ENCODE data around the gene TUBB2A. TPM values are rescaled to one million over a fixed set of nuclear protein-coding genes. Genes with fewer than 3 reads are reported as not detected.

TUBB2A gene
- total and polyA plus RNA-seq, 2 of the 4 experiments (the other 2 are of a cell fraction), result 164 to 264 TPM

DNA sequence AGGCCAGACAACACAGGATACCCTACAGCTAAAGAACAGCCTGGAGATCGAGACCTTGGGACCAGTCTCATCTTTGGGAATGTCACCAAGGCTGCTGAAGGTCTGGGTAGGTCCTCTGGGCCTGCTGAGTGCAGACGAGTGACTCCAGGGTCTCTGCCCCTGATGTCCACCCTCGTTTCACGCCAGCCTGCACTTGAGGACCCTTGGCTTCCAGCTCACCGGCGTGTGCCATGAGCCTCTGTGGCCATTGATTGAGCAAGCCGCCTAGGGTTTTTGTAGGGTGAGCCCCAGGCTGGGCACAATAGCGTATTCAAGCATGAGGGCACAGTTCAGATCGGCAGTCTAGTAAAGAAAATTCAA lies 34.5 kb downstream of the TUBB2A start:
- WGBS, 2 experiments (ENCODE audit: extremely low coverage in 2 of 2, insufficient read length in 1 of 2), result 98% methylated on average over 5 of the region's 9 CpGs; no CpG with 5 or more reads in 1 of the 2 experiments

More for the DNA sequence above, 34.5 kb downstream of the TUBB2A start:
- Histone ChIP-seq H3K18ac (ENCODE audit: low read depth, low read length) (no peak overlapping the region), H3K4me1 (ENCODE audit: control insufficient read depth, insufficient read depth, low read length) (no peaks in the 10 kb centered on the region), H3K14ac (replicated peaks; ENCODE audit: low read depth, low read length) (no peak overlapping the region), H2BK20ac (ENCODE audit: low read depth, low read length) (no peak overlapping the region), H2BK15ac (ENCODE audit: low read depth, low read length) (no peak overlapping the region), H2AK9ac (replicated peaks; ENCODE audit: low read depth, low read length, poor library complexity) (no peak overlapping the region), H2AK5ac (ENCODE audit: low read depth, low read length) (no peak overlapping the region), H3K27me3 (ENCODE audit: control insufficient read depth, insufficient read depth, low read length) (no peaks in the 10 kb centered on the region), H3K56ac (ENCODE audit: extremely low read depth, insufficient read depth, low read length) (no peak overlapping the region), H3K4ac (ENCODE audit: low read depth, low read length) (no peak overlapping the region), H3K4me2 (ENCODE audit: low read depth, low read length) (no peak overlapping the region), H2AFZ (replicated peaks; ENCODE audit: low read length, poor library complexity) (no peak overlapping the region), H4K20me1 (ENCODE audit: insufficient read depth, low read length) (no peaks in the 10 kb centered on the region), H3K23ac (ENCODE audit: low read depth, low read length) (no peak overlapping the region), H3K79me1 (ENCODE audit: low read depth in 1 of 2, low read length in 2 of 2) (peaks cover 8 to 12% of the 10 kb centered on the region in 2 experiments), H3K9ac (ENCODE audit: low read depth, low read length) (no peak overlapping the region), H3K9me3 (ENCODE audit: control insufficient read depth, insufficient read depth, low read length) (no peaks in the 10 kb centered on the region), H2BK120ac (ENCODE audit: low read depth, low read length) (no peak overlapping the region), H2BK5ac (ENCODE audit: low read depth, low read length, poor library complexity, severe bottlenecking) (no peak overlapping the region), H3K4me3 (ENCODE audit: insufficient read depth, low read depth, low read length) (no peak overlapping the region), H4K5ac (ENCODE audit: low read depth, low read length) (no peak overlapping the region), H4K91ac (ENCODE audit: insufficient read depth, low read depth, low read length) (no peak overlapping the region), H3K36me3 (ENCODE audit: control insufficient read depth, insufficient read depth, low read length) (no peaks in the 10 kb centered on the region), H3K9me1 (ENCODE audit: insufficient read depth, low read length) (no peaks in the 10 kb centered on the region; the same call in 1 of the 2 replicates), H3K27ac (ENCODE audit: insufficient read depth, low read length) (no peak overlapping the region), H4K8ac (ENCODE audit: low read depth in 2 of 2, low read length in 2 of 2) (no peak overlapping the region)
- ATAC-seq (ENCODE audit: low read depth) (no peak), DNase-seq (no peak)
- intact Hi-C loops (cut with micrococcal nuclease) (no loop called here), dilution Hi-C loops (cut with HindIII; ENCODE audit: low sequenced_read_pairs, unreplicated experiment) (no loop called here), in situ Hi-C loops (cut with MboI; ENCODE audit: low sequenced_read_pairs) (loop anchor here (25.0 kb wide), 1 partner anchor 864 kb away; no protein-coding TSS in a partner anchor)
- no peak for TF ChIP-seq USF2 (IDR thresholded peaks at IDR 0.05; ENCODE audit: low read depth, low read length)
- no peak for TF ChIP-seq MXI1 (IDR thresholded peaks at IDR 0.05; ENCODE audit: borderline replicate concordance, low read depth, low read length)
- no peak for TF ChIP-seq CEBPB (IDR thresholded peaks at IDR 0.05; ENCODE audit: low read depth, low read length)
- no peak for TF ChIP-seq MAFK (IDR thresholded peaks at IDR 0.05; ENCODE audit: low read depth, low read length)
- TF ChIP-seq MAZ (IDR thresholded peaks at IDR 0.05; ENCODE audit: borderline replicate concordance, low read depth, low read length), result no peak
- no peak for TF ChIP-seq NFE2L2 (IDR thresholded peaks at IDR 0.05; ENCODE audit: low read depth, low read length)
- no TSS peak for BruUV-seq (replicated peaks)
- ChIA-PET CTCF (interaction anchor here (1.0 to 1.1 kb wide), 2 partner anchors 16 to 129 kb away, joined by 3 read pairs; no protein-coding TSS in a partner anchor), POLR2A (ENCODE audit: unreplicated experiment) (no interaction called here)

Data from IMR-90 (cell line).